ENCODE results near the gene OPTC. TPM values are rescaled to one million over a fixed set of nuclear protein-coding genes. Genes with fewer than 3 reads are reported as not detected.

OPTC gene
- total RNA-seq, 8 experiments from 2014 or later = 0.19 TPM; not detected in 7

DNA sequence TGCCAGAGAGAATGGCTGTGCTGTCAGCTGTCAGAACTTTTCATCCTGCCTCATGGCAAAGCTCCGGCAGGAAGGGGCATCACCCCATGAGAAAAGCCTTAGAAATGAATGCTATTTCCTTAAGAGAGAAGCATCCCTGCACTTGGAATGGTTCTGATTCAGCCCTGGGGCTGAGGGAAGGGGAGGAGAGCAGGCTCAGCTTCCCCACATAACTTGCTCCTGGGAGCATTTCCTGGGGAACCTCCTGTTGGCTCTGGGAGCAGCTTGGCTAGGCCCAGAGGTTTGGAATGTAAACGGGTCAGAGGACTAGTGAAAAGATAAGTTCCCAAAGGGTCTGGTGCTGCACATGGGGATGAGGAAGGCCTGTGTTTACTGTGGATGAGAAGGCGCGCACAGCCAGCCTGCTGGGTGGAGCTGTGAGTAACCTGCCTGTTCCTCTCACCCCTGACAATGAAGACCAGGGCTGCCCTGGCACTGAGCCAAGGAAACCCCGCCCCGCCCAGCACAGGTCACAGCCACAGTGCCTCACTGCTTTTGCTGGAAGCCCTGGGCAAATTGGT lies 13.3 kb upstream of the OPTC start:
- H3K27ac ChIP-seq = no peak overlapping the region
- 0 to 60% (median 39%) methylated on average over 1 to 6 of the region's 6 CpGs; no CpG with 5 or more reads in 4 of the 10 experiments for WGBS, 10 experiments
- in situ Hi-C loops (cut with MboI; ENCODE audit: low pct_unique_long_range_greater_than_20kb in 2 of 9, low sequenced_read_pairs in 9 of 9, unreplicated experiment in 9 of 9) = loop anchor here in 8 of 9 experiments (10.0 to 25.0 kb wide), 4 partner anchors 118 to 657 kb away; partner anchors contain the start of gene FMOD (in 1 of the 8)
- H3K4me3 ChIP-seq = no peak overlapping the region
- ATAC-seq (replicated peaks in 6 of 8) = peak; percentile 71 to 94 (median 85)
- peaks cover 3 to 13% of the 10 kb centered on the region in 2 donors for H3K4me1 ChIP-seq (replicated peaks in 1 of 2)

- in situ Hi-C loops (cut with MboI; ENCODE audit: low pct_unique_long_range_greater_than_20kb in 2 of 9, low sequenced_read_pairs in 9 of 9, unreplicated experiment in 9 of 9) = loop anchor here in 8 of 9 experiments (10.0 to 25.0 kb wide), 4 partner anchors 119 to 656 kb away; partner anchors contain the start of gene FMOD (in 1 of the 8)
- no peak for ATAC-seq (replicated peaks in 6 of 8)
- Histone ChIP-seq H3K4me3 (no peak overlapping the region), H3K4me1 (replicated peaks in 1 of 2) (peaks cover 0 to 9% of the 10 kb centered on the region in 2 donors), H3K27ac (no peak overlapping the region)
- 0 to 90% (median 57%) methylated on average over 1 of the region's 1 CpG; no CpG with 5 or more reads in 4 of the 10 experiments for WGBS, 10 experiments
These were observed 12.8 kb upstream of the OPTC start for GRCh38 chr1:203481196-203481595.

DNA sequence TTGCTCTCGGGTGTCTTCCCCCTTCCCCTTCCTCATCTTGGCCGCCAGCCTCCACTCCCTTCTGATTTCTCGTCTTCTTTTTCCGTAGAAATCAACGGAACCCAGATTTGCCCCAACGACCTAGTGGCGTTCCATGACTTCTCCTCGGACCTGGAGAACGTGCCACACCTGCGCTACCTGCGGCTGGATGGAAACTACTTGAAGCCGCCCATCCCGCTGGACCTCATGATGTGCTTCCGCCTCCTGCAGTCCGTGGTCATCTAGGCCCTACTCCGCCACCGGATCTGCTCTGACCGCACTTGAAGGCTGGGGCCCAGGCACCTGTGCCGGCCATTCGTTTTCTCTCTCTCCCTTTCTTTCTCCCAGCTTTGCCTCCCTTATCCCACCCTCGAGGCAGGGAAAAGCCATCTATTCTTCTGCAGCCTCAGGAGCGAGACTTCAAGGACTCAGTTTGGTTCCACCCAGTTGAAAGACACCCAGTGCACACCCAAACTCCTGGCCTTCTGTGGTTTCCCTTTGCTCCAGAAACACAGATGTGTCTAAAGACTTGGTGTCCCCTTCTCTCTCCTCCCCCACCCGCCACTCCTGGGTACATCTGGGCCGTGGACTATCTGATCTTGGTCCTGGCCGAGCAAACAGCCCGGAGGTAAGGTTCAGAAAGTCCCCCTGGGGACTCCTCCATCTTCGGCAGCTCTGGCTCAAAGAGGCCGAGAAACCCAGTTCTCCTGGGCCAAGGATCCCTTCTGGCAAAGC lies 7.2 kb upstream of the OPTC start:
- peak in 2 of 8 experiments; percentile 33 to 58 for ATAC-seq (replicated peaks in 6 of 8)
- no peak overlapping the region for H3K4me3 ChIP-seq
- peak overlapping the region in 1 of 2 donors; percentile 60 for H3K27ac ChIP-seq

GRCh38 chr1:203488539-203488938 lies 5.4 kb upstream of the OPTC start:
- peaks cover 21 to 23% of the 10 kb centered on the region in 2 donors for H3K4me1 ChIP-seq (replicated peaks in 1 of 2)
- H3K27ac ChIP-seq = no peak overlapping the region
- ATAC-seq (replicated peaks in 6 of 8) = no peak
- WGBS, 10 experiments = 60 to 100% (median 100%) methylated on average over 1 to 7 of the region's 7 CpGs; no CpG with 5 or more reads in 3 of the 10 experiments
- in situ Hi-C loops (cut with MboI; ENCODE audit: low pct_unique_long_range_greater_than_20kb in 2 of 9, low sequenced_read_pairs in 9 of 9, unreplicated experiment in 9 of 9) = loop anchor here in 8 of 9 experiments (10.0 to 25.0 kb wide), 4 partner anchors 126 to 649 kb away; partner anchors contain the start of gene FMOD (in 1 of the 8)
- H3K4me3 ChIP-seq = no peak overlapping the region

More for the DNA sequence above, 7.2 kb upstream of the OPTC start:
- WGBS, 10 experiments = 25 to 100% (median 94%) methylated on average over 4 to 24 of the region's 28 CpGs; no CpG with 5 or more reads in 2 of the 10 experiments
- in situ Hi-C loops (cut with MboI; ENCODE audit: low pct_unique_long_range_greater_than_20kb in 2 of 9, low sequenced_read_pairs in 9 of 9, unreplicated experiment in 9 of 9) = loop anchor here in 8 of 9 experiments (10.0 to 25.0 kb wide), 4 partner anchors 124 to 651 kb away; partner anchors contain the start of gene FMOD (in 1 of the 8)
- H3K4me1 ChIP-seq (replicated peaks in 1 of 2) = peaks cover 13 to 14% of the 10 kb centered on the region in 2 donors

- no peak overlapping the region for H3K27ac ChIP-seq
- in situ Hi-C loops (cut with MboI; ENCODE audit: low pct_unique_long_range_greater_than_20kb in 2 of 9, low sequenced_read_pairs in 9 of 9, unreplicated experiment in 9 of 9) = loop anchor here in 5 of 9 experiments (10.0 to 25.0 kb wide), 4 partner anchors 128 to 647 kb away; partner anchors contain the start of gene FMOD (in 1 of the 5)
- H3K4me3 ChIP-seq = no peak overlapping the region
- peaks cover 21 to 23% of the 10 kb centered on the region in 2 donors for H3K4me1 ChIP-seq (replicated peaks in 1 of 2)
- no peak for ATAC-seq (replicated peaks in 6 of 8)
- 73 to 100% (median 94%) methylated on average over 1 to 9 of the region's 9 CpGs for WGBS, 10 experiments
These were observed 3.3 kb upstream of the OPTC start for GRCh38 chr1:203490607-203491006.

GRCh38 chr1:203491664-203492063 lies 2.3 kb upstream of the OPTC start:
- no peak for ATAC-seq (replicated peaks in 6 of 8)
- WGBS, 10 experiments = 39 to 80% (median 59%) methylated on average over 1 to 8 of the region's 9 CpGs; no CpG with 5 or more reads in 3 of the 10 experiments
- Histone ChIP-seq H3K4me3 (no peak overlapping the region), H3K4me1 (replicated peaks in 1 of 2) (peaks cover 21 to 23% of the 10 kb centered on the region in 2 donors), H3K27ac (no peak overlapping the region)
- in situ Hi-C loops (cut with MboI; ENCODE audit: low pct_unique_long_range_greater_than_20kb in 2 of 9, low sequenced_read_pairs in 9 of 9, unreplicated experiment in 9 of 9) = loop anchor here in 5 of 9 experiments (10.0 to 25.0 kb wide), 4 partner anchors 129 to 646 kb away; partner anchors contain the start of gene FMOD (in 1 of the 5)

- peak in 5 of 8 experiments; percentile 31 to 73 (median 69) for ATAC-seq (replicated peaks in 6 of 8)
- peaks cover 17 to 23% of the 10 kb centered on the region in 2 donors for H3K4me1 ChIP-seq (replicated peaks in 1 of 2)
- in situ Hi-C loops (cut with MboI; ENCODE audit: low pct_unique_long_range_greater_than_20kb in 2 of 9, low sequenced_read_pairs in 9 of 9, unreplicated experiment in 9 of 9) = loop anchor here in 5 of 9 experiments (10.0 to 25.0 kb wide), 4 partner anchors 130 to 645 kb away; partner anchors contain the start of gene FMOD (in 1 of the 5)
- H3K4me3 ChIP-seq = no peak overlapping the region
- WGBS, 10 experiments = 0 to 57% (median 35%) methylated on average over 1 to 7 of the region's 8 CpGs; no CpG with 5 or more reads in 4 of the 10 experiments
- peak overlapping the region in 1 of 2 donors; percentile 13 for H3K27ac ChIP-seq
These were observed 1.7 kb upstream of the OPTC start for GRCh38 chr1:203492082-203492747.

- in situ Hi-C loops (cut with MboI; ENCODE audit: low pct_unique_long_range_greater_than_20kb in 2 of 9, low sequenced_read_pairs in 9 of 9, unreplicated experiment in 9 of 9) = loop anchor here in 5 of 9 experiments (10.0 to 25.0 kb wide), 4 partner anchors 130 to 645 kb away; partner anchors contain the start of gene FMOD (in 1 of the 5)
- H3K4me1 ChIP-seq (replicated peaks in 1 of 2) = peaks cover 12 to 23% of the 10 kb centered on the region in 2 donors
- 47 to 100% (median 96%) methylated on average over 1 to 5 of the region's 6 CpGs; no CpG with 5 or more reads in 2 of the 10 experiments for WGBS, 10 experiments
- H3K27ac ChIP-seq = no peak overlapping the region
- no peak overlapping the region for H3K4me3 ChIP-seq
- no peak for ATAC-seq (replicated peaks in 6 of 8)
These were observed 1.2 kb upstream of the OPTC start for GRCh38 chr1:203492748-203493130.

DNA sequence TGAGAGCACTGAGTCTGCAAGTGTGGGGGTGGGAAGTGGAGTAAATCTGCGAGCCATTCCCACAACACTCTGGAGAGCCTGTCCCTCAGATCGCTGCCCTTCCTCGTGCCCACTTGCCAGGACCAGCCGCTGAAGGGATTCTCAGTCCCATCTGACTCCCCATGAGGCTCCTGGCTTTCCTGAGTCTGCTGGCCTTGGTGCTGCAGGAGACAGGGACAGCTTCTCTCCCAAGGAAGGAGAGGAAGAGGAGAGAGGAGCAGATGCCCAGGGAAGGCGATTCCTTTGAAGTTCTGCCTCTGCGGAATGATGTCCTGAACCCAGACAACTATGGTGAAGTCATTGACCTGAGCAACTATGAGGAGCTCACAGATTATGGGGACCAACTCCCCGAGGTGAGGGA lies 1.9 kb downstream of the OPTC start:
- in situ Hi-C loops (cut with MboI; ENCODE audit: low pct_unique_long_range_greater_than_20kb in 2 of 9, low sequenced_read_pairs in 9 of 9, unreplicated experiment in 9 of 9) = loop anchor here in 5 of 9 experiments (10.0 to 25.0 kb wide), 4 partner anchors 134 to 641 kb away; partner anchors contain the start of gene FMOD (in 1 of the 5)

GRCh38 chr1:203497269-203497777 lies 3.4 kb downstream of the OPTC start:
- Histone ChIP-seq H3K4me3 (no peak overlapping the region), H3K4me1 (replicated peaks in 1 of 2) (peaks cover 3 to 4% of the 10 kb centered on the region in 2 donors), H3K27ac (no peak overlapping the region)
- ATAC-seq (replicated peaks in 6 of 8) = no peak
- 63 to 100% (median 87%) methylated on average over 2 to 5 of the region's 5 CpGs; no CpG with 5 or more reads in 5 of the 10 experiments for WGBS, 10 experiments
- in situ Hi-C loops (cut with MboI; ENCODE audit: low pct_unique_long_range_greater_than_20kb in 2 of 9, low sequenced_read_pairs in 9 of 9, unreplicated experiment in 9 of 9) = loop anchor here in 5 of 9 experiments (10.0 to 25.0 kb wide), 4 partner anchors 135 to 640 kb away; partner anchors contain the start of gene FMOD (in 1 of the 5)

More for the DNA sequence above, 1.9 kb downstream of the OPTC start:
- no peak for ATAC-seq (replicated peaks in 6 of 8)
- peaks cover 12 to 15% of the 10 kb centered on the region in 2 donors for H3K4me1 ChIP-seq (replicated peaks in 1 of 2)
- H3K27ac ChIP-seq = no peak overlapping the region
- H3K4me3 ChIP-seq = no peak overlapping the region
- 13 to 93% (median 80%) methylated on average over 1 to 7 of the region's 7 CpGs; no CpG with 5 or more reads in 5 of the 10 experiments for WGBS, 10 experiments

DNA sequence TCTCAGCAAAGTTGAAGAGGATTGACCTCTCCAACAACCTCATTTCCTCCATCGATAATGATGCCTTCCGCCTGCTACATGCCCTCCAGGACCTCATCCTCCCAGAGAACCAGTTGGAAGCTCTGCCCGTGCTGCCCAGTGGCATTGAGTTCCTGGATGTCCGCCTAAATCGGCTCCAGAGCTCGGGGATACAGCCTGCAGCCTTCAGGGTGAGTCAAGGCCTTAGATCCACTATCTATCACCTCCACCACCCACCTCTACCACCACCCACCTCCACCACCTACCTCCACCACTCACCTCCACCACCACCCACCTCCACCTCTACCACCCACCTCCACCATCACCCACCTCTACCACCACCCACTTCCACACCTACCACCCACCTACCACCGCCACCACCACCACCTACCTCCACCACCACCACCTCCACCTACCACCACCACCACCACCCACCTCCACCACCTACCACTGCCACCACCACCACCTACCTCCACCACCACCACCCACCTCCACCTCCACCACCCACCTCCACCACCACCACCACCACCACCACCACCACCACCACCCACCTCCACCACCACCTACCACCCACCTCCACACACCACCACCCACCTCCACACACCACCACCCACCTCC lies 5.8 kb downstream of the OPTC start:
- in situ Hi-C loops (cut with MboI; ENCODE audit: low pct_unique_long_range_greater_than_20kb in 2 of 9, low sequenced_read_pairs in 9 of 9, unreplicated experiment in 9 of 9) = loop anchor here in 8 of 9 experiments (10.0 to 25.0 kb wide), 8 partner anchors 137 to 638 kb away; partner anchors contain the start of genes ATP2B4 (in 1 of the 8) and FMOD (in 1 of the 8)
- Histone ChIP-seq H3K27ac (no peak overlapping the region), H3K4me1 (replicated peaks in 1 of 2) (peaks cover 3 to 11% of the 10 kb centered on the region in 2 donors), H3K4me3 (no peak overlapping the region)
- no peak for ATAC-seq (replicated peaks in 6 of 8)
- WGBS, 10 experiments = 80 to 100% (median 86%) methylated on average over 1 to 4 of the region's 7 CpGs; no CpG with 5 or more reads in 4 of the 10 experiments

Data from motor neuron (in vitro differentiated cells).